OCI-LY3 (cell line): Measurements from ENCODE around the gene FAM204A.

Experiments
- H2AFZ ChIP-seq: fragments of 200-600, 300-600 bp; shearing (Covaris generic); 2 replicates; pipeline ENCODE4 v1.6.0; 2014; ENCODE audit warnings: antibody characterized with exemption, low read depth, low read length
- H3K27ac ChIP-seq: fragments of 200-600, 300-600 bp; sonication (generic); 2 replicates; pipeline ENCODE4 v1.5.1; 2014; ENCODE audit warnings: mild to moderate bottlenecking, low read length, moderate library complexity, mixed read lengths
- H3K27me3 ChIP-seq: fragments of 200-600, 300-600 bp; sonication (generic); 2 replicates; pipeline ENCODE4 v1.6.1; 2014; ENCODE audit warnings: low read depth, low read length, mixed read lengths
- H3K36me3 ChIP-seq: fragments of 200-600, 300-600 bp; sonication (generic); replicated peaks from 2 replicates; pipeline ENCODE3; 2014; ENCODE audit warnings: low read depth, low read length, mixed read lengths
- H3K4me1 ChIP-seq: fragments of 300-600, 200-600 bp; sonication (generic); 2 replicates; pipeline ENCODE4 v1.6.1; 2014; ENCODE audit warnings: low read length, mixed read lengths
- H3K4me2 ChIP-seq: fragments of 200-600, 300-600 bp; sonication (generic); 2 replicates; pipeline ENCODE4 v1.6.1; 2014; ENCODE audit warnings: low read length, mixed read lengths
- H3K4me3 ChIP-seq: fragments of 300-600, 200-600 bp; sonication (generic); 2 replicates; pipeline ENCODE4 v1.5.1; 2014; ENCODE audit warnings: antibody characterized with exemption, mild to moderate bottlenecking, low read length, moderate library complexity
- H3K79me2 ChIP-seq: fragments of 300-600, 200-600 bp; shearing (Covaris generic); 2 replicates; pipeline ENCODE4 v1.6.1; 2014; ENCODE audit warnings: mild to moderate bottlenecking, low read length, mixed read lengths
- H3K9ac ChIP-seq: fragments of 300-600, 200-600 bp; shearing (Covaris generic); 2 replicates; pipeline ENCODE4 v1.6.0; 2014; ENCODE audit warnings: mild to moderate bottlenecking, low read length, moderate library complexity
- H3K9me3 ChIP-seq: fragments of 200-600, 300-600 bp; shearing (Covaris generic); 2 replicates; pipeline ENCODE4 v1.6.1; 2014; ENCODE audit warnings: low read length, mixed read lengths; ENCODE audit not compliant: insufficient read depth
- H4K20me1 ChIP-seq: fragments of 200-600, 300-600 bp; sonication (generic); 2 replicates; pipeline ENCODE4 v1.6.1; 2016; ENCODE audit warnings: low read length, mixed read lengths; ENCODE audit not compliant: insufficient read depth
- CTCF ChIP-seq: fragments of 200-600, 300-600 bp; sonication (generic); IDR thresholded peaks from 2 replicates; pipeline ENCODE4 v1.5.1; 2014; ENCODE audit warnings: antibody characterized with exemption, low read length, low read depth
- EZH2phosphoT487 ChIP-seq: fragments of 200-600 bp; shearing (Covaris generic); IDR thresholded peaks from 2 replicates; pipeline ENCODE4 v1.6.1; 2018; ENCODE audit warnings: antibody characterized with exemption, mixed run types, low read depth

Gene FAM204A

GRCh38 chr10:118324140-118324539, 18.0 kb downstream of the FAM204A start:
- Histone ChIP-seq H3K36me3 (peaks cover 13% of the 10 kb centered on the region), H3K27ac (no peak overlapping the region), H2AFZ (no peak overlapping the region), H3K4me3 (no peak overlapping the region), H3K79me2 (no peaks in the 10 kb centered on the region), H4K20me1 (no peaks in the 10 kb centered on the region), H3K4me2 (no peak overlapping the region), H3K27me3 (no peaks in the 10 kb centered on the region), H3K4me1 (peaks cover 9% of the 10 kb centered on the region), H3K9ac (no peak overlapping the region), H3K9me3 (no peaks in the 10 kb centered on the region)
- TF ChIP-seq EZH2phosphoT487 (no peak), CTCF (no peak)

GRCh38 chr10:118321724-118322575, 20.2 kb downstream of the FAM204A start:
- Histone ChIP-seq H3K79me2 (no peaks in the 10 kb centered on the region), H4K20me1 (no peaks in the 10 kb centered on the region), H3K36me3 (peaks cover 13% of the 10 kb centered on the region), H3K27ac (no peak overlapping the region), H3K4me2 (no peak overlapping the region), H3K4me1 (peaks cover 9% of the 10 kb centered on the region), H3K27me3 (no peaks in the 10 kb centered on the region), H3K9ac (no peak overlapping the region), H2AFZ (no peak overlapping the region), H3K9me3 (no peaks in the 10 kb centered on the region), H3K4me3 (no peak overlapping the region)
- TF ChIP-seq CTCF (no peak), EZH2phosphoT487 (no peak)

DNA sequence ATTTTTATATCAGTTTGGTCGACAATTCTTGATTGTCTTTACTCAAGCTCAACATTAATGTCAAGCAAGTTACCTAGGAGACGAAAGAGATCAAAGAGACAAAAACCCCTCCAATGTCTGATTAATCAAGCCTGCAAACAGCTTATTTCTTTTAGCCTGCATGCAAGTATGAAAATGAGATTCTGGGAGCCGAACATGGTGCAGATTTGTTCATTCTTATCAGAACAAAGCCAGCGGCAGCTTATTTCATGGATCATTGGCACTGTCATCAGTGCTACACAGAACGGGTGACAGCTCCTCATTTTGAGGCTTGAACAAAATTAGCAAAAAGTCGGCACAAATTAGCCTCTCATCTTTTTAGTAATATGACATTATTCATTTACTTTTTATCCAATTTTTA, 26.5 kb downstream of the FAM204A start:
- no peaks in the 10 kb centered on the region for H3K36me3 ChIP-seq
- no peak for TF ChIP-seq EZH2phosphoT487
- no peak for TF ChIP-seq CTCF

GRCh38 chr10:118314882-118315281, 27.2 kb downstream of the FAM204A start:
- TF ChIP-seq CTCF: no peak
- Histone ChIP-seq H4K20me1 (no peaks in the 10 kb centered on the region), H3K9ac (no peak overlapping the region), H3K4me3 (no peak overlapping the region), H3K36me3 (no peaks in the 10 kb centered on the region), H3K9me3 (no peaks in the 10 kb centered on the region), H3K4me2 (no peak overlapping the region), H3K79me2 (no peaks in the 10 kb centered on the region), H2AFZ (no peak overlapping the region), H3K4me1 (no peaks in the 10 kb centered on the region), H3K27ac (no peak overlapping the region), H3K27me3 (no peaks in the 10 kb centered on the region)

More for the DNA sequence above, 26.5 kb downstream of the FAM204A start:
- Histone ChIP-seq H3K27me3 (no peaks in the 10 kb centered on the region), H3K4me1 (no peaks in the 10 kb centered on the region), H3K79me2 (no peaks in the 10 kb centered on the region), H3K27ac (no peak overlapping the region), H3K9ac (no peak overlapping the region), H2AFZ (no peak overlapping the region), H4K20me1 (no peaks in the 10 kb centered on the region), H3K9me3 (no peaks in the 10 kb centered on the region), H3K4me3 (no peak overlapping the region), H3K4me2 (no peak overlapping the region)
